Cardiac fibroblast (primary cell): ENCODE results near the gene CDH13.

Experiments
- DNase-seq, 2 donors: peaks; one replicate each; pipeline versions ENCODE4 v3.0.0 to v3.0.0-alpha.2; 2010; ENCODE audit warnings: low read depth in 2 of 2
- H3K4me3 ChIP-seq, 2 donors: replicated peaks in 1 of 2; 1 replicate in 1 of 2; 2 replicates in 1 of 2; pipeline ENCODE4 v1.5.1; 2011; ENCODE audit warnings: low read depth in 2 of 2, low read length in 2 of 2, mild to moderate bottlenecking in 2 of 2, moderate library complexity in 1 of 2
- TF ChIP-seq, protein P1 (sequence below): IDR thresholded peaks from one replicate; pipeline ENCODE4 v1.5.1; 2011; ENCODE audit warnings: low read depth, mild to moderate bottlenecking, low read length, inconsistent platforms

Gene CDH13

GRCh38 chr16:83116274-83116892 lies 489.6 kb downstream of the CDH13 start:
- DNase-seq, result peak in 1 of 2 donors; percentile 30
- H3K4me3 ChIP-seq, result no peak overlapping the region
- TF ChIP-seq, protein P1, sequence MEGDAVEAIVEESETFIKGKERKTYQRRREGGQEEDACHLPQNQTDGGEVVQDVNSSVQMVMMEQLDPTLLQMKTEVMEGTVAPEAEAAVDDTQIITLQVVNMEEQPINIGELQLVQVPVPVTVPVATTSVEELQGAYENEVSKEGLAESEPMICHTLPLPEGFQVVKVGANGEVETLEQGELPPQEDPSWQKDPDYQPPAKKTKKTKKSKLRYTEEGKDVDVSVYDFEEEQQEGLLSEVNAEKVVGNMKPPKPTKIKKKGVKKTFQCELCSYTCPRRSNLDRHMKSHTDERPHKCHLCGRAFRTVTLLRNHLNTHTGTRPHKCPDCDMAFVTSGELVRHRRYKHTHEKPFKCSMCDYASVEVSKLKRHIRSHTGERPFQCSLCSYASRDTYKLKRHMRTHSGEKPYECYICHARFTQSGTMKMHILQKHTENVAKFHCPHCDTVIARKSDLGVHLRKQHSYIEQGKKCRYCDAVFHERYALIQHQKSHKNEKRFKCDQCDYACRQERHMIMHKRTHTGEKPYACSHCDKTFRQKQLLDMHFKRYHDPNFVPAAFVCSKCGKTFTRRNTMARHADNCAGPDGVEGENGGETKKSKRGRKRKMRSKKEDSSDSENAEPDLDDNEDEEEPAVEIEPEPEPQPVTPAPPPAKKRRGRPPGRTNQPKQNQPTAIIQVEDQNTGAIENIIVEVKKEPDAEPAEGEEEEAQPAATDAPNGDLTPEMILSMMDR, result no peak

- DNase-seq, result no peak
- H3K4me3 ChIP-seq, result no peak overlapping the region
- TF ChIP-seq, protein P1, result no peak
These were observed 491.0 kb downstream of the CDH13 start for GRCh38 chr16:83117810-83118209.

GRCh38 chr16:83118365-83118764 lies 491.6 kb downstream of the CDH13 start:
- peak; percentile 14 to 31 for DNase-seq
- TF ChIP-seq, protein P1, result no peak
- H3K4me3 ChIP-seq, result no peak overlapping the region

GRCh38 chr16:83125999-83126568 lies 499.3 kb downstream of the CDH13 start:
- DNase-seq, result no peak
- TF ChIP-seq, protein P1, result no peak
- H3K4me3 ChIP-seq, result no peak overlapping the region

DNA sequence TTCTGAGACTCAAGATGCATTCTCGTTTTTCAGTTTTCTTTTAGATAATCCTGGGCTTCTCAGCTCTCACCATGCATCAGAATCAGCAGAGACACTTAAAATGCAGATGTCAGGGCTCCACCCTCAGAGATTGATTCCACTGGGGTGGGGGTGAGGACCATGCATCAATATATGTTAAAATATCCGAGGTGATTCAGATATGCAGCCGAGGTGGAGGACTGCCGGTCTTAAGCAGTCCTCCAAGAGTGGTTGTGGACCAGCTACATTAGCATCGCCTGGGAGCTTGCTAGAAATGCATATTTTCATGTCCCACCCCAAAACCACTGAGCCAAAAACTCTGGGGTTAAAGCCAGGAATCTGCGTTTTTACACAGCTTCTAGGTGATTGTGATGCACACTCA lies 501.3 kb downstream of the CDH13 start:
- DNase-seq, result no peak
- TF ChIP-seq, protein P1, result no peak
- H3K4me3 ChIP-seq, result no peak overlapping the region

DNA sequence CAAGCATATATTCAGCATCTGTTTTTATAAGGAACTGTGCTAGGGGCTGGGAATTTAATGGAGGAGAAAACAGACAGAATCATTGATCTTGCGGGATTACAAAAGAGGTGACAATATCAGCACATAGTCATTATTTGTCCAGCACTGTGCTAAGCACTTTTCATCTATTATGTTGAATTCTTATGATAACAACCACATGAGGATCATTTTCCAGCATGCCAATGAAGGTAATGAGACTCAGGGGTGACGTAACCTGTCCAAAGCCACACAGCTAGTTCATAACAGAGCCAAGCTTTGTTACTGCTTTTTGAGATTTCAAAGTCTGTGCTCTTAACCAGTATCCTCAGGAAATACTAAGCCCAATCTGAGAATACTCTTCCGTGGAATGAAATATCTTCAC lies 503.3 kb downstream of the CDH13 start:
- TF ChIP-seq, protein P1, result no peak
- DNase-seq, result no peak
- no peak overlapping the region for H3K4me3 ChIP-seq
